ENCODE results near the gene HSPG2.
"Not testable (repeated sequence)": the region's sequence is repeated elsewhere in the genome, so short reads cannot be mapped to it uniquely, and the experiment has no call there.

The HSPG2 gene

GRCh38 chr1:21813542-21813941 is 123.6 kb downstream of the HSPG2 start:
- no peak for DNase-seq

GRCh38 chr1:21811875-21812305 is 125.2 kb downstream of the HSPG2 start, which contains the start of gene LDLRAD2:
LDLRAD2 (plus strand) TSS chr1:21812265; CDS start chr1:21812452, 187 bp downstream.
- DNase-seq: no peak

GRCh38 chr1:21804536-21804935 is 132.6 kb downstream of the HSPG2 start:
- DNase-seq: no peak

- DNase-seq: no peak
Measured at GRCh38 chr1:21801100-21801499, 136.0 kb downstream of the HSPG2 start.

- DNase-seq: no peak
Measured at GRCh38 chr1:21799730-21800129, 137.4 kb downstream of the HSPG2 start.

- DNase-seq: no peak
Measured at GRCh38 chr1:21795075-21795474, 142.0 kb downstream of the HSPG2 start.

GRCh38 chr1:21794656-21795055 is 142.5 kb downstream of the HSPG2 start:
- DNase-seq: no peak

- DNase-seq: no peak
Measured at GRCh38 chr1:21793104-21793503, 144.0 kb downstream of the HSPG2 start.

GRCh38 chr1:21786640-21787039 is 150.5 kb downstream of the HSPG2 start:
- no peak for DNase-seq

- DNase-seq: not testable (repeated sequence)
Measured at GRCh38 chr1:21785764-21786163, 151.3 kb downstream of the HSPG2 start.

- peak in 5 of 58 donors; percentile 3 to 50 (median 24) for DNase-seq
Measured at GRCh38 chr1:21783679-21784603, 153.2 kb downstream of the HSPG2 start.

GRCh38 chr1:21782868-21783678 is 154.0 kb downstream of the HSPG2 start, which contains the start of gene USP48:
USP48 (minus strand) TSS chr1:21783149; CDS start chr1:21782957, 192 bp downstream.
- DNase-seq: peak; percentile 73 to 98 (median 94)

GRCh38 chr1:21782349-21782867 is 154.7 kb downstream of the HSPG2 start:
- DNase-seq: peak in 49 of 58 donors; percentile 10 to 72 (median 48)

- peak in 2 of 58 donors; percentile 1 to 6 for DNase-seq
Measured at GRCh38 chr1:21781815-21782348, 155.2 kb downstream of the HSPG2 start.

GRCh38 chr1:21779613-21780521 is 157.2 kb downstream of the HSPG2 start:
- no peak for DNase-seq

GRCh38 chr1:21778405-21778727 is 158.7 kb downstream of the HSPG2 start:
- DNase-seq: no peak

GRCh38 chr1:21776925-21777324 is 160.2 kb downstream of the HSPG2 start:
- not testable (repeated sequence) for DNase-seq

GRCh38 chr1:21775985-21776562 is 161.0 kb downstream of the HSPG2 start:
- no peak for DNase-seq

GRCh38 chr1:21775550-21775914 is 161.6 kb downstream of the HSPG2 start:
- DNase-seq: peak in 2 of 58 donors; percentile 1 to 2
